OCI-LY7 (cell line): ENCODE data around the gene TMEM94. TPM values are rescaled to one million over a fixed set of nuclear protein-coding genes. Genes with fewer than 3 reads are reported as not detected.

Experiments used
- BruUV-seq: library from RNA; stranded (reverse); fragments of 400-500 nt; replicated peaks from 2 replicates; lab custom pipeline; 2021; lab: Mats Ljungman, UMichigan
- CTCF ChIA-PET: fragments of 300-600 bp; sonication (Branson Sonifier 250); formaldehyde crosslinking; loops from one replicate; lab custom pipeline; 2022; ENCODE audit warnings: antibody characterized with exemption; ENCODE audit not compliant: unreplicated experiment; lab: Charles Lee
- POLR2A ChIA-PET: fragments of 300-600 bp; sonication (Branson Sonifier 250); formaldehyde crosslinking; loops from one replicate; lab custom pipeline; 2022; ENCODE audit warnings: antibody characterized with exemption; lab: Charles Lee
- DNase-seq: peaks from one replicate; pipeline ENCODE4 v3.0.0-alpha.2; 2015; ENCODE audit warnings: low spot score
- H2AFZ ChIP-seq: fragments of 200-600 bp; sonication (generic), shearing (Covaris generic); 2 replicates; pipeline ENCODE4 v1.6.1; 2014; ENCODE audit warnings: mild to moderate bottlenecking, antibody characterized with exemption, low read length, moderate library complexity
- H3K27ac ChIP-seq: fragments of 200-600 bp; sonication (generic); 2 replicates; pipeline ENCODE4 v1.5.1; 2014; ENCODE audit warnings: mixed run types, low read depth, mild to moderate bottlenecking, moderate library complexity, low read length, inconsistent platforms; ENCODE audit not compliant: poor library complexity, severe bottlenecking
- H3K36me3 ChIP-seq: fragments of 200-600 bp; sonication (generic); 2 replicates; pipeline ENCODE4 v1.6.1; 2014; ENCODE audit warnings: mild to moderate bottlenecking, antibody characterized with exemption, low read length, moderate library complexity, mixed read lengths; ENCODE audit not compliant: insufficient read depth
- H3K4me1 ChIP-seq: fragments of 200-600 bp; sonication (generic); 2 replicates; pipeline ENCODE4 v1.5.1; 2014; ENCODE audit warnings: mild to moderate bottlenecking, low read length; ENCODE audit not compliant: insufficient read depth, poor library complexity, severe bottlenecking
- H3K4me2 ChIP-seq: fragments of 200-600 bp; sonication (generic); 2 replicates; pipeline ENCODE4 v1.6.1; 2014; ENCODE audit warnings: mild to moderate bottlenecking, low read length
- H3K4me3 ChIP-seq: fragments of 200-600 bp; sonication (generic); 2 replicates; pipeline ENCODE4 v1.5.1; 2014; ENCODE audit warnings: mild to moderate bottlenecking, low read depth, low read length; ENCODE audit not compliant: poor library complexity, severe bottlenecking
- H3K79me2 ChIP-seq: fragments of 200-600 bp; sonication (generic); 2 replicates; pipeline ENCODE4 v1.6.1; 2016; ENCODE audit warnings: low read depth, mild to moderate bottlenecking, low read length, moderate library complexity, mixed read lengths; ENCODE audit not compliant: insufficient read depth
- H3K9me2 ChIP-seq: fragments of 200-600 bp; sonication (generic); 2 replicates; pipeline ENCODE4 v1.6.1; 2016; ENCODE audit warnings: mild to moderate bottlenecking, low read length, mixed read lengths; ENCODE audit not compliant: insufficient read depth
- H3K9me3 ChIP-seq: fragments of 200-600 bp; sonication (generic); 2 replicates; pipeline ENCODE4 v1.6.1; 2014; ENCODE audit warnings: mild to moderate bottlenecking, mixed run types, low read length, mixed read lengths
- H4K20me1 ChIP-seq: fragments of 200-600 bp; sonication (generic); 2 replicates; pipeline ENCODE4 v1.6.1; 2014; ENCODE audit warnings: mild to moderate bottlenecking, antibody characterized with exemption, low read length, moderate library complexity, mixed read lengths; ENCODE audit not compliant: insufficient read depth
- EZH2phosphoT487 ChIP-seq: fragments of 200-600 bp; sonication (generic); IDR thresholded peaks from 2 replicates; pipeline ENCODE4 v1.6.1; 2018; ENCODE audit warnings: low read depth, borderline replicate concordance, mild to moderate bottlenecking, mixed run types, antibody characterized with exemption, low read length, moderate library complexity, mixed read lengths
- intact Hi-C: fragments of 100-400 bp; cut with micrococcal nuclease; formaldehyde crosslinking; loops from one replicate; pipeline ENCODE4 v1.10.0; 2022; ENCODE audit not compliant: unreplicated experiment
- total RNA-seq, 2 experiments: library from RNA; depleted of rRNA in 1 of 2; stranded (reverse); fragments of >200 nt in 1 of 2; shearing (Covaris generic) in 1 of 2; gene quantifications; 2 replicates each; pipeline ENCODE4 v1.2.3, GENCODE V29; 2014 to 2022
- TF ChIP-seq, protein P1 (sequence below): fragments of 200-600 bp; sonication (generic); conservative IDR thresholded peaks from 2 replicates; pipeline ENCODE4 v1.5.1; 2014; ENCODE audit warnings: mild to moderate bottlenecking, antibody characterized with exemption, low read length, moderate library complexity, mixed read lengths

The TMEM94 gene
- total RNA-seq, 2 experiments from 2014 or later: 60.6 to 121 TPM

DNA sequence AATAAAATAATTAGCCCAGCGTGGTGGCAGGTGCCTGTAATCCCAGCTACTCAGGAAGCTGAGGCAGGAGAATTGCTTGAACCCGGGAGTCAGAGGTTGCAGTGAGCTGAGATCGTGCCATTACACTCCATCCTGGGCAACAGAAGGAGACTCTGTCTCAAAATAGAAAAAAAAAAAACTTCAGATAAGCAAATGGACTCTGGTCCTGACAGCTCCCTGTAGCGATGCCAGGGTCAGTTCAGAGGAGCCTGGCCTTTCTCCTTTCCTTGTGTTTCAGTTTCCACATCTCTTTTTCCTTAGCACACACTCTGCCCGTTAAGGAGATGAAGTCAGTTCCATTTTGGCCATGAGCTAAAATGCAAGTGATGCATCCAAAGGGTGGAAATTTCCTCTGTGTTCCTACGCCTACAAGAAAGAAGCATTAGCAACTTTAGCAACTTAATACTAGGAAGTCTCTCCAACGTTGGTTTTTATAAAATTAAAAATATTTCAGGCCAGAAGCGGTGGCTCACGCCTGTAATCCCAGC lies 39.3 kb upstream of the TMEM94 start:
- H4K20me1 ChIP-seq: no peaks in the 10 kb centered on the region
- no peaks in the 10 kb centered on the region for H3K9me2 ChIP-seq
- no peaks in the 10 kb centered on the region for H3K79me2 ChIP-seq
- H3K9me3 ChIP-seq: no peaks in the 10 kb centered on the region
- no peaks in the 10 kb centered on the region for H3K36me3 ChIP-seq
- no peak overlapping the region for H2AFZ ChIP-seq
- no TSS peak for BruUV-seq
- no peak for TF ChIP-seq EZH2phosphoT487
- TF ChIP-seq, protein P1, sequence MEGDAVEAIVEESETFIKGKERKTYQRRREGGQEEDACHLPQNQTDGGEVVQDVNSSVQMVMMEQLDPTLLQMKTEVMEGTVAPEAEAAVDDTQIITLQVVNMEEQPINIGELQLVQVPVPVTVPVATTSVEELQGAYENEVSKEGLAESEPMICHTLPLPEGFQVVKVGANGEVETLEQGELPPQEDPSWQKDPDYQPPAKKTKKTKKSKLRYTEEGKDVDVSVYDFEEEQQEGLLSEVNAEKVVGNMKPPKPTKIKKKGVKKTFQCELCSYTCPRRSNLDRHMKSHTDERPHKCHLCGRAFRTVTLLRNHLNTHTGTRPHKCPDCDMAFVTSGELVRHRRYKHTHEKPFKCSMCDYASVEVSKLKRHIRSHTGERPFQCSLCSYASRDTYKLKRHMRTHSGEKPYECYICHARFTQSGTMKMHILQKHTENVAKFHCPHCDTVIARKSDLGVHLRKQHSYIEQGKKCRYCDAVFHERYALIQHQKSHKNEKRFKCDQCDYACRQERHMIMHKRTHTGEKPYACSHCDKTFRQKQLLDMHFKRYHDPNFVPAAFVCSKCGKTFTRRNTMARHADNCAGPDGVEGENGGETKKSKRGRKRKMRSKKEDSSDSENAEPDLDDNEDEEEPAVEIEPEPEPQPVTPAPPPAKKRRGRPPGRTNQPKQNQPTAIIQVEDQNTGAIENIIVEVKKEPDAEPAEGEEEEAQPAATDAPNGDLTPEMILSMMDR: no peak
- peaks cover 16% of the 10 kb centered on the region for H3K4me1 ChIP-seq
- DNase-seq: no peak
- CTCF ChIA-PET: no interaction called here
- no peak overlapping the region for H3K4me3 ChIP-seq
- POLR2A ChIA-PET: interaction anchor here (0.6 to 1.3 kb wide), 5 partner anchors 13 to 420 kb away, joined by 3 read pairs; partner anchors contain the start of gene SLC25A19
- intact Hi-C loops: loop anchor here (10.0 kb wide), 1 partner anchor 372 kb away; the partner anchor contains the start of genes ATP5PD and KCTD2
- H3K27ac ChIP-seq: no peak overlapping the region
- no peak overlapping the region for H3K4me2 ChIP-seq

DNA sequence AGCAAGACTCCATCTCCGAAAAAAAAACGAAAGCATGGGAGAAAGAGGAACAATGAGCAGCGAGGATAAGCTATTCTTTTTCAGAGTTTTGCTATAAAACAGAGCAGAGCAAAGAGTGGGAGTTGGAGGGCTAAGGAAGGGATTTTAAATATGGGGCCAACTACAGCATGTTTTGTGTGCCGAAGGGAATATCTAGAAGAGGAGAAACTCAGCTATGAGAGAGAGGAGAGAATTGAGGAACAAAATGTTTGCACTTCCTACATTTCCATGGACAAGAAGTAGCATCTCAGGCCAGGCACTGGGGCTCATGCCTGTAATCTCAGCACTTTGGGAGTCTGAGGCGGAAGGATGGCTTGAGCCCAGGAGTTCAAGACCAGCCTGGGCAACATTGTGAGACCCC lies 37.9 kb upstream of the TMEM94 start:
- no peak for TF ChIP-seq EZH2phosphoT487
- TF ChIP-seq, protein P1: no peak
- H3K9me2 ChIP-seq: no peaks in the 10 kb centered on the region
- H3K27ac ChIP-seq: no peak overlapping the region
- intact Hi-C loops: loop anchor here (10.0 kb wide), 1 partner anchor 374 kb away; the partner anchor contains the start of genes ATP5PD and KCTD2
- no peak overlapping the region for H3K4me2 ChIP-seq
- peaks cover 3% of the 10 kb centered on the region for H3K4me1 ChIP-seq
- ChIA-PET CTCF (no interaction called here), POLR2A (interaction anchor here (0.6 to 1.3 kb wide), 5 partner anchors 9 to 305 kb away, joined by 3 to 6 read pairs (median 3); no protein-coding TSS in a partner anchor)
- no peaks in the 10 kb centered on the region for H4K20me1 ChIP-seq
- H2AFZ ChIP-seq: no peak overlapping the region
- H3K4me3 ChIP-seq: no peak overlapping the region
- no peaks in the 10 kb centered on the region for H3K79me2 ChIP-seq
- no peaks in the 10 kb centered on the region for H3K9me3 ChIP-seq
- no peaks in the 10 kb centered on the region for H3K36me3 ChIP-seq
- no TSS peak for BruUV-seq
- no peak for DNase-seq
